Transverse colon (tissue), 3 donors: ENCODE results near the gene PCBP3.

Experiments
- POLR2A ChIP-seq: fragments of 450-650 bp; IDR thresholded peaks from one replicate; pipeline ENCODE4 v1.6.1; 2016; ENCODE audit warnings: antibody characterized with exemption, mild to moderate bottlenecking, moderate library complexity
- TF ChIP-seq, protein P1 (sequence below), 5 experiments: fragments of 200-600 bp in 3 of 5; fragments of 450-650 bp in 2 of 5; sonication (generic) in 3 of 5; IDR thresholded peaks; 1 replicate in 2 of 5; 2 replicates in 3 of 5; pipeline ENCODE4 v1.5.1; 2016 to 2017; ENCODE audit warnings: antibody characterized with exemption in 5 of 5, inconsistent platforms in 3 of 5, mild to moderate bottlenecking in 2 of 5, moderate library complexity in 1 of 5

DNA sequence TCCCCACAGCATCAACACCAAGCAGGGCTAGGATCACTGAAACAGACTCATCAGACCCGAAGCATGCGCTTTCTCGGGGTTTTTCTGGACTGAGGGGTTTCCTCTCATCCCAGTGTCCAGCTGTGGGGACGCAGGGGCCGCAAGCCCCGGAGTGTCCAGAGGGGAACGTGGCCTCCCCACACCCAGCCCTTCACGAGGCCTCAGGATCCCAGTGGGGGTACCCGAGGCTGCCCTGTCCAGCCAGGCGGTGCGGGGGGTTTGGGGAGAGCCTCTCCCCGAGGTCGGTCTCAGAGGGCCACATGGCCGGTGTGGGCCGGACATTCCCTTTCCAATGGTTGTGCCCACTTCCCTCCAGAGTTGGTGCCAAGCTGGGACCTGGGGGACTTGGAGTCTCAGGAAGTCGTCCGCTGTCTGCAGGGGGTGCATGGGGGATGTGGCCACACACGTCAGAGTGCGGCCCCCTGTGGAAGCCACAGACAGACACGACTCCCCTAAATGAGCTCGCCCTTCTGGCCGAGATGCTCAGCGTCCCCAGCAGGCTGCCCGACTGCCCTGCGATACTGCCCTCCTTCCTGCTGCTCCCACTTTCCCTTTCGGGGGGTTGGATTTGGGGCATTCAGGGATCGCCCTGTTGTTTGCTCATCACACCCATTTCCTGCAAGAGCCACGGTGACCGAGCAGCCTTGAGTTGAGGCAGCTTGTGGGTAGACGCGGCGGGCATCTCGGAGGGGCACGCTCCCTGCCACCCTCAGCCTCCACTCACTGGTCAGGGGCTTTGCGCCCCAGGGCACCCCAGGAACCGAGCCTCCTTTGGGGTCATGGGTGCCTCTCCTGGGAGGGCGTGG, 342.2 kb downstream of the PCBP3 start:
- TF ChIP-seq, protein P1, sequence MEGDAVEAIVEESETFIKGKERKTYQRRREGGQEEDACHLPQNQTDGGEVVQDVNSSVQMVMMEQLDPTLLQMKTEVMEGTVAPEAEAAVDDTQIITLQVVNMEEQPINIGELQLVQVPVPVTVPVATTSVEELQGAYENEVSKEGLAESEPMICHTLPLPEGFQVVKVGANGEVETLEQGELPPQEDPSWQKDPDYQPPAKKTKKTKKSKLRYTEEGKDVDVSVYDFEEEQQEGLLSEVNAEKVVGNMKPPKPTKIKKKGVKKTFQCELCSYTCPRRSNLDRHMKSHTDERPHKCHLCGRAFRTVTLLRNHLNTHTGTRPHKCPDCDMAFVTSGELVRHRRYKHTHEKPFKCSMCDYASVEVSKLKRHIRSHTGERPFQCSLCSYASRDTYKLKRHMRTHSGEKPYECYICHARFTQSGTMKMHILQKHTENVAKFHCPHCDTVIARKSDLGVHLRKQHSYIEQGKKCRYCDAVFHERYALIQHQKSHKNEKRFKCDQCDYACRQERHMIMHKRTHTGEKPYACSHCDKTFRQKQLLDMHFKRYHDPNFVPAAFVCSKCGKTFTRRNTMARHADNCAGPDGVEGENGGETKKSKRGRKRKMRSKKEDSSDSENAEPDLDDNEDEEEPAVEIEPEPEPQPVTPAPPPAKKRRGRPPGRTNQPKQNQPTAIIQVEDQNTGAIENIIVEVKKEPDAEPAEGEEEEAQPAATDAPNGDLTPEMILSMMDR (IDR thresholded peaks at IDR 0.05): no peak
- no peak for TF ChIP-seq POLR2A
